NCI-H2171 treated with DMSO at 0.1 percent for 48 hours (cell line): Measurements from ENCODE around the gene CCDC201.

Experiments used
- DNase-seq: peaks from one replicate; lab custom pipeline; 2025; lab: John Stamatoyannopoulos, UW

The CCDC201 gene

GRCh38 chr7:45873035-45873354, at the start of gene CCDC201:
Gene CCDC201 (minus strand): TSS chr7:45873082. CDS start chr7:45873007, 75 bp downstream.
- DNase-seq: no peak

GRCh38 chr7:45921699-45922519, 49.0 kb upstream of the CCDC201 start:
- no peak for DNase-seq

DNA sequence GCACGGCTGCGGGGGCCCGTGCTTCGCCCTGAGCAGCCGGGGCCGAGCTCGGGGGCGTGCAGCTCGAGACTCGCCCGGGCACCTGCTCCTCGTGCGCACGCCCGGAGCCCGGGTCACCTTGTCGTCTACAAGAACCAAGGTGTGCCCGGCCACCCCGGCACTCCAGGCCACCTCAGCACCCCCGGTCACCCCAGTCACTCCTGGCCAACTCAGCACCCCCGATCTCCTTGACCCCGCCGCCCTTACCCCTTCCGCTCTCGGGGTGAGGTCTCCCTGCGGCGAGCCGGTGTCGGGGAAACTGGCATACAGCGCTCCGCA, 48.5 kb upstream of the CCDC201 start:
- DNase-seq: no peak

- peak; percentile 24 for DNase-seq
Measured at GRCh38 chr7:45920502-45921380, 47.9 kb upstream of the CCDC201 start, which contains the start of gene IGFBP3. Gene IGFBP3 (minus strand): TSS chr7:45921272. CDS start chr7:45921140, 132 bp downstream.

DNA sequence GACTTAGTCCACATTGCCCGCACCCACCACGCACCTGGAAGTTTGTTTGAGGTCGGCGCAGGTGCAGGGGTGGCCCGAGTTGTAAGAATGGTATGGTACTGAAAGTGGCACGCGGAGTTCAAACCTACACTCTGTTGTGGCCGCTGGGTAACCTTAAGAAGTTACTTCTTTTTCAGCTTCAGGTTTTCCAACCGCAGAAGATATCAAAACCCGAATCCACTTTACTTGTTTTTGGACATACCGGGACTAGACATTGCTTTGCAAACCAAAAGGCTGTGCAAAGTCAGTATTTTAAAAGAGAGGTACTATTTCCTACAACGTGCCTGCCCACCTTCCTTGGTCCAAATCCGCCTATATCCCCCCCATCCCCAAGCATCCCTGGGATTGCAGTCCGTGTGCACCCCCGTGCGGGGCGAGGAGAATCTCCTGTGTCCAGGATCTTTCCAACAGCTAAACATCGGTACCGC, 47.1 kb upstream of the CCDC201 start:
- DNase-seq: no peak

- no peak for DNase-seq
Measured at GRCh38 chr7:45919231-45919784, 46.4 kb upstream of the CCDC201 start.

DNA sequence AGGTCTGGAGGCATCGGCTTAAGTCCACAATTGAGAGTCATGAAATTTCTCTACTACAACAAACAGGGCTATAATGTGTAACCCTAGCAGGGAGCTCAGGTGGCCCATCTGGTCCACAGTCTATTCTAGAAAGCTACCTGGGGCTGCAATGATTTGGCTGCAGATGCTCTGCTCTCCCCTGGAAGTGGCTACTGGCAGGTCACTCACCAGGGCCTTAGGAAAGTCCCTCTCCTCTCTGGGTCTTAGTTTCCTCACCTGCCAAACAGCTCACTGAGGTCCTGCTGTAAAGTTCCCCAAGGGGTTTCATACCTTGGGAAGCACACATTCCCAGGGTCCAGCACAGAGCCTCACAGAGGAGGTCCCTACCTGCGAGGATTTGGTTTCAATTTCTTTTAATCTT, 45.7 kb upstream of the CCDC201 start:
- DNase-seq: no peak

GRCh38 chr7:45917658-45918057, 44.8 kb upstream of the CCDC201 start:
- peak; percentile 65 for DNase-seq

GRCh38 chr7:45917064-45917463, 44.2 kb upstream of the CCDC201 start:
- no peak for DNase-seq

- DNase-seq: no peak
Measured at GRCh38 chr7:45915606-45916005, 42.7 kb upstream of the CCDC201 start.

- no peak for DNase-seq
Measured at GRCh38 chr7:45914911-45915310, 42.0 kb upstream of the CCDC201 start.

DNA sequence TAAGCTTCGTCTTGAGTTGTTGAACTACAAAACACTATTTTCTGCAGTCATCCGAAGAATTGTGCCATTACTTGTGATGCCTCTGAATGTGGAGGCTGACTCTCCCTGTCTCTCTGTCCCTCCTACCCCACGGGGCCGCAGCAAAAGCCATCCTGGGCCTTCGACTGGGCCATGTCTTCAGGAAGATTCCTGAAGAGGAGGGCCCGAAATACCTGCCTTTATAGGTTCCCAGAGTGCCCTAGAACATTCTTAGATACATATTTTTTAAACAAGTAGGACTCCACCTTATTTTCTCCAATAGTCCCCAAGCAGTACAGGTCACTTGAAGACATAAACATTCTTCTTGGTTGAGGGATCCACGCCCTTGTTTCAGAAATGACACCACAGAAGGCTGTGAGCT, 40.1 kb upstream of the CCDC201 start:
- DNase-seq: no peak

GRCh38 chr7:45911311-45911710, 38.4 kb upstream of the CCDC201 start:
- no peak for DNase-seq

DNA sequence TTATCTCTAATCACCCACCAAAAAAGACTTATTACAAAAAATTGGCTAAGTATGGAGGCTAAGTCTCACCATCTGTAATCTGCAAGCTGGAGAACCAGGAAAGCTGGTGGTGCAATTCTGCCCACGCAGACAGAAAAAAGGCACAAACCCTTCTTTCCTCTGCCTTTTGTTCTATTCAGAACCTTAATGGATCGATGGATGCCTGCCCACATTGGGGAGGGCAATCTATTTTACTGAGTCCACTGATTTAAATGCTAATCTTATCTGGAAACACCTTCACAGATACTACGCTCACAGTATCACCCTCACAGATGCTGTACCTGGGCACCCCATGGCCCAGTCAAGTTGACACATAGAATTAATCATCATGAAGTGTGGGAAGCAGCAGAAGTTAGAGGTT, 38.0 kb upstream of the CCDC201 start:
- no peak for DNase-seq

DNA sequence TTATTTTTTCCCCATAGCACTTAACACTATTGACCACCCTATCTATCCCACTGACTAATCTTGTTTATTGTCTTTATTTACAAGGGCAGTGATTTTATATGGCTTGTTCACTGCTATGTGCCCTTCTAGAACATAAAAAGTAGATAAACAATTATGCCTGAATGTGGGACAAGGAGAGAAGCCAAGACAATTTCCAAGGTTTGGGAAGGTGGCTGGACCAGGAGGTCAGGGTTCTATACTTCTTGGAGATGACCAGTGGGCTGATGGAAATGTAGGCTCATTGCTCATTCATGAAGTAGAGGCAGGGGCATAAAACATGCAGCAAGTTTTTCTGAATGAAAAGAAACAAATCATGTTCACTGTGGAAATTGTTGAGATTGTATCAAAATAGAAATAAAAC, 36.7 kb upstream of the CCDC201 start:
- no peak for DNase-seq

DNA sequence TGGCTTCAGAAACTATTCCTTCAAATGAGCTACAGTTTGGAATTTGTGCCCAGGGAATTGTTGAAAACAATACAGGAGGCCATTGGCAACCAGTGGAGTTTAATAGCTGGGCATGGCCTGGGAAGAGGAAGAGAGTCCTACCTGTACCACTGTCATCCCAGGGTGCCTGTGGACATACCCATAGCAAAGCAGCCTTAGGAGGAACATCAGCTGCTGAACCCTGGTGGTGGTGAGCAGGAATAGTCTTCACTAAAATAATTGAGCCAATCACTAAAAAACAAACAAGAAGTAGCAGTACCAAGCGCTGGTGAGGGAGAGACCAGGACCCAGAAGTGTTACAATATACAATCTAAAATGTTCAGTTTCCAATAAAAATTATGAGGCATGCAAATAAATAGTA, 29.9 kb upstream of the CCDC201 start:
- DNase-seq: no peak

- DNase-seq: no peak
Measured at GRCh38 chr7:45901566-45901965, 28.7 kb upstream of the CCDC201 start.

DNA sequence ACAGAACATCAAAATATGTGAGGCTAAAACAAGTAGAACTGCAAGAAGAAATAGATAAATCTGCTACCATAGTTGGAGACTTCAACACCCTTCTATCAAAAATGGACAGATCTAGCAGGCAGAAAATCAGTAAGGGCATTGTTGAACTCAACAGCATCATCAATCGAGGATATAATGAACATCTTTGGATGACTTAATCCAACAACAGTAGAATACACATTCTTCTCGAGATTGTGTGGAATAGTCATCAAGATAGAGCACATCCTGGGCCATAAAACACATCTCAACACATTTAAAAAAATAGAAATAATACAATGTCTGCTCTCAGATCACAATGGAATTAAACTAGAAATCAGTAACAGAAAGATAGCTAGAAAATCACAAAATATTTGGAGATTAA, 25.3 kb upstream of the CCDC201 start:
- no peak for DNase-seq

DNA sequence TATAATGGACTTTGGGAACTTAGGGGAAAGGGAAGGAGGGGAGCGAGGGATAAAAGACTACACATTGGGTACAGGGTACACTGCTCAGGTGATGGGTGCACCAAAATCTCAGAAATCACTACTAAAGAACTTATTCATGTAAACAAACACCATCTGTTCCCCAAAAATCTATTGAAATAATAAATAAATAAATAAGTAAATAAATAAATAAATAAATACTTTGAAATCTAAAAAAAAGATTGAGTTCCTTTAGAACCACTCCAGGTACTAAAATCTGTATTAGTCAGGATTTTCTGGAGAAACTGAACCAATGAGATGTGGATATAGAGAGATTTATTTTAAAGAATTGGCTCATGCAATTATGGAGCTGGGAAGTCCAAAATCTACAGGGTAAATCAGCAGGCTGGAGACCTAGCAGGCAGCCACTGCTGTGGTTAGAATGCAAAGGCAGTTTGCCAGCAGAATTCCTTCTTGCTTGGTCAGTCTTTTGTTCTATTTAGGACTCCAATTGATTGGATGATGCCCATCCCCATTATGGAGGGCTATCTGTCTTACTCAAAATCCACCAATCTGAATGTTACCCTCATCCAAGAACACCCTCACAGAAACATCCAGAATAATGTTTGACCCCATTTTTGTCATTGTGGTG, 24.3 kb upstream of the CCDC201 start:
- no peak for DNase-seq

DNA sequence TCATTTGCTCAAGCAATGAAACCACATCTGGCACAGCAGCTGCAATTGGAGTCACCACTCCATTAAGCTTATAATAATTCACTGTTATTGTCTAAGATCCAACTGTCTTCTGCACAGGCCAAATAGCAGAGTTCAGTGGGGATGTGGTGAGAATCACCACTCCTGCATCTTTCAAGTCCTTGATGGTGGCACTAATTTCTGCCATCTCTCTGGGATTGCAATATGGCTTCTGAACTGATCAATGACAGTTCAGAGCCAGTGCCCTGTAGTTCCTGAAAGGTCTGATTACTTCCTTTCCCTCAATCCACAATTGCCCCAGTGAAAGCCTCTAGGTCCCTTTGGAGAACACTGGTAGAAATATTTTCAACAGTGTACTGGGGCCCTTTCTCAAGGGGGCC, 21.8 kb upstream of the CCDC201 start:
- DNase-seq: no peak

GRCh38 chr7:45893996-45894664, 21.2 kb upstream of the CCDC201 start:
- DNase-seq: no peak
